SK-N-SH treated with all-trans-retinoic acid at 6 μM for 48 hours (cell line): ENCODE measurements around the gene TOP2A.

ENCODE experiments used
- ATAC-seq: fragments of 200-7000 bp; cut with Tn5 transposase; 3 replicates; pipeline ENCODE4 v1.9.1; 2020; ENCODE audit warnings: mild to moderate bottlenecking, moderate library complexity
- BACH2 ChIP-seq: fragments of 250-450 bp; sonication (Bioruptor Pico); IDR thresholded peaks from 2 replicates; pipeline ENCODE4 v1.9.0; 2021; ENCODE audit warnings: mild to moderate bottlenecking, borderline replicate concordance
- CSDC2 ChIP-seq: fragments of 250-450 bp; sonication (Bioruptor Pico); IDR thresholded peaks from 2 replicates; pipeline ENCODE4 v1.5.0; 2020; ENCODE audit warnings: mild to moderate bottlenecking, moderate library complexity
- ESRRG ChIP-seq: fragments of 250-450 bp; sonication (Bioruptor Pico); IDR thresholded peaks from 2 replicates; pipeline ENCODE4 v1.6.1; 2021; ENCODE audit warnings: mild to moderate bottlenecking
- GLIS3 ChIP-seq: fragments of 250-450 bp; sonication (Bioruptor Pico); IDR thresholded peaks from 2 replicates; pipeline ENCODE4 v1.5.0; 2020; ENCODE audit warnings: mild to moderate bottlenecking, moderate library complexity
- ISL1 ChIP-seq: fragments of 250-450 bp; sonication (Bioruptor Pico); IDR thresholded peaks from 2 replicates; pipeline ENCODE4 v2.1.2; 2022; ENCODE audit warnings: mild to moderate bottlenecking, moderate library complexity
- OSR1 ChIP-seq: fragments of 250-450 bp; sonication (Bioruptor Pico); IDR thresholded peaks from 2 replicates; pipeline ENCODE4 v1.8.0; 2022; ENCODE audit warnings: moderate library complexity, mild to moderate bottlenecking, inconsistent platforms
- PATZ1 ChIP-seq: fragments of 250-450 bp; sonication (Bioruptor Pico); IDR thresholded peaks from 2 replicates; pipeline ENCODE4 v1.8.0; 2020; ENCODE audit warnings: mild to moderate bottlenecking, moderate library complexity, borderline replicate concordance
- POU6F1 ChIP-seq: fragments of 250-450 bp; sonication (Bioruptor Pico); IDR thresholded peaks from 2 replicates; pipeline ENCODE4 v1.8.0; 2021; ENCODE audit warnings: low read depth, mild to moderate bottlenecking, moderate library complexity, borderline replicate concordance
- RARB ChIP-seq: fragments of 250-450 bp; sonication (Bioruptor Pico); IDR thresholded peaks from 2 replicates; pipeline ENCODE4 v1.8.0; 2021; ENCODE audit warnings: mild to moderate bottlenecking, moderate library complexity
- SNAI2 ChIP-seq: fragments of 250-450 bp; sonication (Bioruptor Pico); IDR thresholded peaks from 2 replicates; pipeline ENCODE4 v1.5.0; 2020; ENCODE audit warnings: mild to moderate bottlenecking, moderate library complexity
- TCF4 ChIP-seq: fragments of 250-450 bp; sonication (Bioruptor Pico); IDR thresholded peaks from 2 replicates; pipeline ENCODE4 v1.8.0; 2021; ENCODE audit warnings: mild to moderate bottlenecking, moderate library complexity, borderline replicate concordance
- TOX ChIP-seq: fragments of 250-450 bp; sonication (Bioruptor Pico); IDR thresholded peaks from 2 replicates; pipeline ENCODE4 v1.8.0; 2021; ENCODE audit warnings: mild to moderate bottlenecking, moderate library complexity, borderline replicate concordance
- TSHZ2 ChIP-seq: fragments of 250-450 bp; sonication (Bioruptor Pico); IDR thresholded peaks from 2 replicates; pipeline ENCODE4 v1.5.0; 2020; ENCODE audit warnings: mild to moderate bottlenecking, moderate library complexity
- ZFP3 ChIP-seq: fragments of 250-450 bp; sonication (Bioruptor Pico); IDR thresholded peaks from 2 replicates; pipeline ENCODE4 v1.5.0; 2020; ENCODE audit warnings: mild to moderate bottlenecking, moderate library complexity
- ZFP30 ChIP-seq: fragments of 450-650 bp; formaldehyde crosslinking; IDR thresholded peaks from 2 replicates; pipeline ENCODE4 v1.5.0; 2022; ENCODE audit warnings: mild to moderate bottlenecking, moderate library complexity
- ZNF565 ChIP-seq: fragments of 450-650 bp; formaldehyde crosslinking; conservative IDR thresholded peaks from 2 replicates; pipeline ENCODE4 v1.5.0; 2020; ENCODE audit warnings: low read depth, mild to moderate bottlenecking, moderate library complexity
- ZNF70 ChIP-seq: fragments of 450-650 bp; formaldehyde crosslinking; IDR thresholded peaks from 2 replicates; pipeline ENCODE4 v1.5.0; 2020; ENCODE audit warnings: mild to moderate bottlenecking, moderate library complexity
- TF ChIP-seq, protein P1 (sequence below): fragments of 250-450 bp; sonication (Bioruptor Pico); IDR thresholded peaks from 2 replicates; pipeline ENCODE4 v1.5.1; 2021; ENCODE audit warnings: mild to moderate bottlenecking, moderate library complexity

The TOP2A gene

DNA sequence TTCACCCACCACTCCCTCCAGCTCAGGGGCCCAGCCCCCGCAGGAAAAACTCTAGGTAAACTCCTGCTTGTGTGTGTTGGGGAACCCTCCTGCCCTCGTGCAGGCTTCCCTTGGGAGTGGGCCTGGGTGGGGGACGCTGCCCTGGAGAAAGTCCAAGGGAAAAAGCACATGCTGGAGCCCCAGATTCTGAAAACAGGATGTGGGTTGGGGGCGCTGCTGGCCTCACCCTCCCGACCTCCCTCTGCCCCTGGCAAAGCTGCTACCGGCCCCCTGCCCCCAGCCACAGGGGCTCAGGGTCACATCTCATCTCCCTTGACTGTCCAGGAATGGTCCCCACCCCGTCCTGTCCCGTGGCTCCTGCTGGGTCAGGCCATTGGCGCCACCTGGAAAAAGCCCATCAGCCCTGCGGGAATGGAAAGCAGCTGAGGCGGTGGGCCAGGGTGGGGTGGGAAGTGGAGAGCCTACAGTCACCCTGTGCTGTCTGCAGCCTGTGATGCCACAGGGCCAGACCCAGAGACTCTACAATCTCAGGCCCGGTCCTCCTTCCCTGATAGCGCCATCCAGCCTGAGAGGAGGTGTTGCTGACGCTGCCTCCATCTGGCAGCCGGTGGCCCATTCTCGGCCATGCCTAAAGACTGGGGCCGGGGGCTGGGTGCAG lies 50.7 kb downstream of the TOP2A start:
- ATAC-seq = no peak
- TF ChIP-seq CSDC2 (no peak), TSHZ2 (CRISPR knock-in tag) (no peak), OSR1 (CRISPR knock-in tag) (no peak), TOX (CRISPR knock-in tag) (no peak), SNAI2 (CRISPR knock-in tag) (no peak), GLIS3 (CRISPR knock-in tag) (no peak), TCF4 (no peak), ZNF565 (CRISPR knock-in tag) (no peak), ZFP3 (CRISPR knock-in tag) (no peak)
- TF ChIP-seq, protein P1, sequence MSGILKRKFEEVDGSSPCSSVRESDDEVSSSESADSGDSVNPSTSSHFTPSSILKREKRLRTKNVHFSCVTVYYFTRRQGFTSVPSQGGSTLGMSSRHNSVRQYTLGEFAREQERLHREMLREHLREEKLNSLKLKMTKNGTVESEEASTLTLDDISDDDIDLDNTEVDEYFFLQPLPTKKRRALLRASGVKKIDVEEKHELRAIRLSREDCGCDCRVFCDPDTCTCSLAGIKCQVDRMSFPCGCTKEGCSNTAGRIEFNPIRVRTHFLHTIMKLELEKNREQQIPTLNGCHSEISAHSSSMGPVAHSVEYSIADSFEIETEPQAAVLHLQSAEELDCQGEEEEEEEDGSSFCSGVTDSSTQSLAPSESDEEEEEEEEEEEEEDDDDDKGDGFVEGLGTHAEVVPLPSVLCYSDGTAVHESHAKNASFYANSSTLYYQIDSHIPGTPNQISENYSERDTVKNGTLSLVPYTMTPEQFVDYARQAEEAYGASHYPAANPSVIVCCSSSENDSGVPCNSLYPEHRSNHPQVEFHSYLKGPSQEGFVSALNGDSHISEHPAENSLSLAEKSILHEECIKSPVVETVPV = no peak
- TF ChIP-seq, all 23 proteins: peak for 0

GRCh38 chr17:40366076-40366860 lies 51.4 kb downstream of the TOP2A start:
- ATAC-seq = no peak
- TF ChIP-seq RARB (CRISPR knock-in tag) = no peak
- TF ChIP-seq OSR1 (CRISPR knock-in tag) = no peak
- no peak for TF ChIP-seq GLIS3 (CRISPR knock-in tag)
- no peak for TF ChIP-seq BACH2
- TF ChIP-seq SNAI2 (CRISPR knock-in tag) = no peak
- TF ChIP-seq ESRRG (CRISPR knock-in tag) = no peak

DNA sequence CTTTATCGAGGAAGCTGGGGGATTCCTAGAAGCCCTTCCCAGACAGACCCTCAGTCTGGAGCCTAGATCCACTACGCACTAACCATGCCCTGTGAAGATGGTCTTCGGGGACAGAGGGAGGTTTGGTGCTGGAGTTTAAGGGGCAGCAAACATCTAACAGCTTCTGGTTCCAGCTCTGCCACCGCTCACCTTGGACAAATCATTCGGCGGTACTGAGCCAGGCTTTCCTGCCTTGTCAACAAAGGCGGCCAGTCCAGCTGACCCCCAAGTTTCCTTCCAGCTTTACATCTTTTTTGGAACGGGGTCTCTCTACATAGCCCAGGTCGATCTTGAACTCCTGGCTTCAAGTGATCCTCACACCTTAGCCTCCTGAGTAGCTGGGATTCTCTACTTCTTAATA lies 52.8 kb downstream of the TOP2A start:
- no peak for ATAC-seq
- no peak for TF ChIP-seq OSR1 (CRISPR knock-in tag)
- no peak for TF ChIP-seq POU6F1 (CRISPR knock-in tag)
- TF ChIP-seq TOX (CRISPR knock-in tag) = no peak
- TF ChIP-seq ZNF70 (CRISPR knock-in tag) = no peak
- no peak for TF ChIP-seq ISL1 (CRISPR knock-in tag)
- TF ChIP-seq, protein P1 = no peak
- TF ChIP-seq BACH2 = no peak
- no peak for TF ChIP-seq ZFP30 (CRISPR knock-in tag)
- no peak for TF ChIP-seq PATZ1 (CRISPR knock-in tag)
- TF ChIP-seq GLIS3 (CRISPR knock-in tag) = no peak
